Measurements from ENCODE around the gene GABRD. TPM values are rescaled to one million over a fixed set of nuclear protein-coding genes. Genes with fewer than 3 reads are reported as not detected.

GABRD gene
- total and polyA plus RNA-seq, 2 donors (not counting 3 experiments of a cell fraction or from before 2014, with no cell fraction given): not detected

DNA sequence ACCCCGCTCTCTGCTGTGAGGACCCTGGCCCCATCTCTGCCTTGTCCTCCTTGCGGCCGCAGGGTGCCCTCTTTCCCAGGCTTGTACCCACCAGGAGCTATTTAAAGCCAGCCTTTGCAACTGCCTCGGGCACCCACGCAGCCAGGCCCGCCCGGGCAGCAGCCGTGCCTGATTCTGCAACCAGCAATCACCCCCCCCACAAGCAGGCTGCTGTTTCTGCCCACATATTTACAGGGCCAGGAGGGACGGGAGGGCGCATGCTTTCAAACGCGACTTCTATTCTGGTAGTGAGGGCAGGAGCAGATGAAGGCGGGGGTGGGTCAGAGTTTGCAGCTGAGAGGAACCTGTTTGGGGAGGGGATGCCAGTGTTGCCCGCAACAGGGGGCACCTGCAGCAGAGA, 13.6 kb downstream of the GABRD start:
- no peak for DNase-seq (ENCODE audit: low read depth, low spot score)
- H3K9me1 ChIP-seq (replicated peaks; ENCODE audit: control insufficient read depth, extremely low read depth, insufficient read depth, low read length): no peaks in the 10 kb centered on the region
- H3K4me1 ChIP-seq (ENCODE audit: control insufficient read depth, extremely low read depth, insufficient read depth, low read length): no peaks in the 10 kb centered on the region
- no peaks in the 10 kb centered on the region for H3K9me3 ChIP-seq (replicated peaks; ENCODE audit: control insufficient read depth, insufficient read depth, low read length)
- no TSS peak for BruUV-seq (replicated peaks)
- CTCF ChIA-PET: interaction anchor here (4.7 kb wide), 1 partner anchor 12 kb away, joined by 19 read pairs; no protein-coding TSS in a partner anchor
- H3K4me2 ChIP-seq (ENCODE audit: insufficient read depth, low read length): no peak overlapping the region
- no peaks in the 10 kb centered on the region for H3K27me3 ChIP-seq (ENCODE audit: control insufficient read depth in 2 of 2, insufficient read depth in 2 of 2, low read length in 2 of 2)
- TF ChIP-seq JUN (IDR thresholded peaks at IDR 0.05; ENCODE audit: borderline replicate concordance, insufficient read depth, insufficient read length, low read depth) (no peak), POLR2AphosphoS5 (IDR thresholded peaks at IDR 0.05; ENCODE audit: insufficient read depth, low read depth, low read length) (no peak), CTCF (IDR thresholded peaks at IDR 0.05; ENCODE audit: extremely low read depth in 1 of 2, insufficient read depth in 1 of 2, low read depth in 1 of 2, low read length in 2 of 2) (no peak), EZH2 (IDR thresholded peaks at IDR 0.05; ENCODE audit: borderline replicate concordance, low read depth, low read length, severe bottlenecking) (no peak), POLR2A (IDR thresholded peaks at IDR 0.05; ENCODE audit: low read depth, low read length) (no peak), GATA2 (IDR thresholded peaks at IDR 0.05; ENCODE audit: insufficient read depth, insufficient read length, low read depth, low read length) (no peak), MAX (IDR thresholded peaks at IDR 0.05; ENCODE audit: insufficient read depth, insufficient read length) (no peak), FOS (IDR thresholded peaks at IDR 0.05; ENCODE audit: borderline replicate concordance, insufficient read depth, low read length) (no peak), MYC (IDR thresholded peaks at IDR 0.05; ENCODE audit: low read depth, low read length) (no peak)
- intact Hi-C loops (cut with micrococcal nuclease): no loop called here
- H3K27ac ChIP-seq (ENCODE audit: insufficient read depth, low read depth, low read length): no peak overlapping the region
- no peak overlapping the region for H3K4me3 ChIP-seq (replicated peaks in 1 of 3; ENCODE audit: insufficient read depth in 1 of 3, low read depth in 1 of 3, low read length in 3 of 3)
- no peak overlapping the region for H2AFZ ChIP-seq (ENCODE audit: low read depth, low read length)
- H3K36me3 ChIP-seq (ENCODE audit: control insufficient read depth in 2 of 2, extremely low read depth in 1 of 2, insufficient read depth in 2 of 2, low read length in 2 of 2): no peaks in the 10 kb centered on the region
- H3K9ac ChIP-seq (replicated peaks; ENCODE audit: extremely low read depth, insufficient read depth, low read length): no peak overlapping the region
- H4K20me1 ChIP-seq (replicated peaks; ENCODE audit: control insufficient read depth, extremely low read depth, insufficient read depth, low read length): no peaks in the 10 kb centered on the region
- dilution Hi-C loops (cut with MboI; ENCODE audit: extremely low pct_ligation_motif_present, low sequenced_read_pairs): no loop called here
- POLR2A ChIA-PET: no interaction called here
- no peak for FAIRE-seq
- no peaks in the 10 kb centered on the region for H3K79me2 ChIP-seq (ENCODE audit: control insufficient read depth, insufficient read depth, low read length)

Measured in endothelial cell of umbilical vein (primary cell).